ENCODE data around the gene SSTR4. TPM values are rescaled to one million over a fixed set of nuclear protein-coding genes. Genes with fewer than 3 reads are reported as not detected.

The SSTR4 gene
- total RNA-seq, 1 experiment from 2014 or later = not detected

- Histone ChIP-seq H3K9me3 (no peaks in the 10 kb centered on the region), H3K36me3 (ENCODE audit: control insufficient read depth, insufficient read depth, low read length) (no peaks in the 10 kb centered on the region), H3K27me3 (replicated peaks; ENCODE audit: control insufficient read depth, insufficient read depth, low read length) (no peaks in the 10 kb centered on the region), H3K4me1 (no peaks in the 10 kb centered on the region), H3K4me3 (ENCODE audit: low read depth, low read length) (no peak overlapping the region)
- TF ChIP-seq, protein P1, sequence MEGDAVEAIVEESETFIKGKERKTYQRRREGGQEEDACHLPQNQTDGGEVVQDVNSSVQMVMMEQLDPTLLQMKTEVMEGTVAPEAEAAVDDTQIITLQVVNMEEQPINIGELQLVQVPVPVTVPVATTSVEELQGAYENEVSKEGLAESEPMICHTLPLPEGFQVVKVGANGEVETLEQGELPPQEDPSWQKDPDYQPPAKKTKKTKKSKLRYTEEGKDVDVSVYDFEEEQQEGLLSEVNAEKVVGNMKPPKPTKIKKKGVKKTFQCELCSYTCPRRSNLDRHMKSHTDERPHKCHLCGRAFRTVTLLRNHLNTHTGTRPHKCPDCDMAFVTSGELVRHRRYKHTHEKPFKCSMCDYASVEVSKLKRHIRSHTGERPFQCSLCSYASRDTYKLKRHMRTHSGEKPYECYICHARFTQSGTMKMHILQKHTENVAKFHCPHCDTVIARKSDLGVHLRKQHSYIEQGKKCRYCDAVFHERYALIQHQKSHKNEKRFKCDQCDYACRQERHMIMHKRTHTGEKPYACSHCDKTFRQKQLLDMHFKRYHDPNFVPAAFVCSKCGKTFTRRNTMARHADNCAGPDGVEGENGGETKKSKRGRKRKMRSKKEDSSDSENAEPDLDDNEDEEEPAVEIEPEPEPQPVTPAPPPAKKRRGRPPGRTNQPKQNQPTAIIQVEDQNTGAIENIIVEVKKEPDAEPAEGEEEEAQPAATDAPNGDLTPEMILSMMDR (IDR thresholded peaks at IDR 0.05; ENCODE audit: insufficient read depth in 1 of 2, low read depth in 1 of 2, low read length in 1 of 2, severe bottlenecking in 1 of 2, unreplicated experiment in 1 of 2) = no peak
- H3K4me1 Mint-ChIP-seq (ENCODE audit: low read depth, unreplicated experiment) = no peaks in the 10 kb centered on the region
- no peak overlapping the region for H3K27ac Mint-ChIP-seq (ENCODE audit: unreplicated experiment)
- BruUV-seq (replicated peaks) = no TSS peak
- no peaks in the 10 kb centered on the region for H3K36me3 Mint-ChIP-seq (ENCODE audit: insufficient read depth, unreplicated experiment)
- DNase-seq = no peak
- no peak overlapping the region for H3K4me3 Mint-ChIP-seq (ENCODE audit: unreplicated experiment)
- CTCF ChIA-PET = no interaction called here
- POLR2A ChIA-PET = no interaction called here
- intact Hi-C loops (cut with micrococcal nuclease; ENCODE audit: unreplicated experiment) = no loop called here
- no peaks in the 10 kb centered on the region for H3K9me3 Mint-ChIP-seq (ENCODE audit: unreplicated experiment)
- no peaks in the 10 kb centered on the region for H3K27me3 Mint-ChIP-seq (ENCODE audit: insufficient read depth, unreplicated experiment)
Measured at GRCh38 chr20:22999756-23000155, 35.4 kb upstream of the SSTR4 start.

DNA sequence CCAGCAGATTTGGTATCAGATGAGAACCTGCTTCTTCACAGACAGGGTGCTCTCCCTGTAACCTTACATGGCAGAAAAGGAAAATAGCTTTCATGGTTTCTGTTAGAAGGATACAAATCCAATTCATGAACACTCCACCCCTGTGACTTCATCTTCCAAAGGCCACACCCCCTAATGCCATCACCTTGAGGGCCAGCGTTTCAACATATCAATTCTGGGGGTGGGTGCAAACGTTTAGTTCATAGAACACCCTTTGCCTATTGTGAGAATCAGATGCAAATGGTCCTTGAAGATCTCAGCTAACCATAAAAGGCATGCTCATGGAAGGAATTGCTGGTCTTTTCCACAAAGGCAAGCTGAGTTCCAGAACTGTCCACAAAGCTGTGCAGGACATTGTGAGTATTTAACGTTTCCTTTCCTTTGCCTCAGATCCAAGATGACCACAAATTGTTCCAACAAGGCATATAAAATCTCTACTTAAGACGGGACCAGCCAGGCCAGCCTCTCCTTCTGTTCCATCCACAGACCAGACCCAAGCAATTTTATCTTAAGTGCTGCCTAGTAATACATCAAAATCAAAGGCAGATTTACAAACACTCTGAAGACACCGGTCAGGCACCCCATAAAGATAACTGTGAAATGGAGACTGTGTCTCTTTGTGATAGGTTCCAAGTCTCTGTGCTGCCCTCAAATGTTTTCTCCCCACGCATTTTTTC is 34.7 kb upstream of the SSTR4 start:
- BruUV-seq (replicated peaks) = no TSS peak
- H3K4me1 Mint-ChIP-seq (ENCODE audit: low read depth, unreplicated experiment) = no peaks in the 10 kb centered on the region
- no peaks in the 10 kb centered on the region for H3K9me3 ChIP-seq
- no peaks in the 10 kb centered on the region for H3K36me3 Mint-ChIP-seq (ENCODE audit: insufficient read depth, unreplicated experiment)
- no peak overlapping the region for H3K4me3 ChIP-seq (ENCODE audit: low read depth, low read length)
- no peaks in the 10 kb centered on the region for H3K27me3 ChIP-seq (replicated peaks; ENCODE audit: control insufficient read depth, insufficient read depth, low read length)
- no peaks in the 10 kb centered on the region for H3K36me3 ChIP-seq (ENCODE audit: control insufficient read depth, insufficient read depth, low read length)
- no peak overlapping the region for H3K27ac Mint-ChIP-seq (ENCODE audit: unreplicated experiment)
- TF ChIP-seq, protein P1 (IDR thresholded peaks at IDR 0.05; ENCODE audit: insufficient read depth in 1 of 2, low read depth in 1 of 2, low read length in 1 of 2, severe bottlenecking in 1 of 2, unreplicated experiment in 1 of 2) = no peak
- ChIA-PET POLR2A (no interaction called here), CTCF (no interaction called here)
- no peak for DNase-seq
- no peaks in the 10 kb centered on the region for H3K4me1 ChIP-seq
- intact Hi-C loops (cut with micrococcal nuclease; ENCODE audit: unreplicated experiment) = no loop called here
- no peaks in the 10 kb centered on the region for H3K27me3 Mint-ChIP-seq (ENCODE audit: insufficient read depth, unreplicated experiment)
- no peak overlapping the region for H3K4me3 Mint-ChIP-seq (ENCODE audit: unreplicated experiment)
- no peaks in the 10 kb centered on the region for H3K9me3 Mint-ChIP-seq (ENCODE audit: unreplicated experiment)

GRCh38 chr20:23002276-23002675 is 32.8 kb upstream of the SSTR4 start:
- ChIA-PET CTCF (no interaction called here), POLR2A (no interaction called here)
- intact Hi-C loops (cut with micrococcal nuclease; ENCODE audit: unreplicated experiment) = no loop called here
- TF ChIP-seq, protein P1 (IDR thresholded peaks at IDR 0.05; ENCODE audit: insufficient read depth in 1 of 2, low read depth in 1 of 2, low read length in 1 of 2, severe bottlenecking in 1 of 2, unreplicated experiment in 1 of 2) = no peak
- no TSS peak for BruUV-seq (replicated peaks)
- no peaks in the 10 kb centered on the region for H3K9me3 Mint-ChIP-seq (ENCODE audit: unreplicated experiment)
- no peak overlapping the region for H3K4me3 Mint-ChIP-seq (ENCODE audit: unreplicated experiment)
- H3K36me3 ChIP-seq (ENCODE audit: control insufficient read depth, insufficient read depth, low read length) = no peaks in the 10 kb centered on the region
- no peaks in the 10 kb centered on the region for H3K4me1 Mint-ChIP-seq (ENCODE audit: low read depth, unreplicated experiment)
- H3K27me3 ChIP-seq (replicated peaks; ENCODE audit: control insufficient read depth, insufficient read depth, low read length) = no peaks in the 10 kb centered on the region
- no peak overlapping the region for H3K4me3 ChIP-seq (ENCODE audit: low read depth, low read length)
- DNase-seq = no peak
- H3K27ac Mint-ChIP-seq (ENCODE audit: unreplicated experiment) = no peak overlapping the region
- H3K9me3 ChIP-seq = no peaks in the 10 kb centered on the region
- H3K27me3 Mint-ChIP-seq (ENCODE audit: insufficient read depth, unreplicated experiment) = no peaks in the 10 kb centered on the region
- H3K4me1 ChIP-seq = no peaks in the 10 kb centered on the region
- H3K36me3 Mint-ChIP-seq (ENCODE audit: insufficient read depth, unreplicated experiment) = no peaks in the 10 kb centered on the region

All from Caco-2 (cell line).